Measurements from ENCODE around the gene CEP135. TPM values are rescaled to one million over a fixed set of nuclear protein-coding genes. Genes with fewer than 3 reads are reported as not detected.

The CEP135 gene
- total RNA-seq, 1 experiment from 2014 or later: 10.9 TPM

DNA sequence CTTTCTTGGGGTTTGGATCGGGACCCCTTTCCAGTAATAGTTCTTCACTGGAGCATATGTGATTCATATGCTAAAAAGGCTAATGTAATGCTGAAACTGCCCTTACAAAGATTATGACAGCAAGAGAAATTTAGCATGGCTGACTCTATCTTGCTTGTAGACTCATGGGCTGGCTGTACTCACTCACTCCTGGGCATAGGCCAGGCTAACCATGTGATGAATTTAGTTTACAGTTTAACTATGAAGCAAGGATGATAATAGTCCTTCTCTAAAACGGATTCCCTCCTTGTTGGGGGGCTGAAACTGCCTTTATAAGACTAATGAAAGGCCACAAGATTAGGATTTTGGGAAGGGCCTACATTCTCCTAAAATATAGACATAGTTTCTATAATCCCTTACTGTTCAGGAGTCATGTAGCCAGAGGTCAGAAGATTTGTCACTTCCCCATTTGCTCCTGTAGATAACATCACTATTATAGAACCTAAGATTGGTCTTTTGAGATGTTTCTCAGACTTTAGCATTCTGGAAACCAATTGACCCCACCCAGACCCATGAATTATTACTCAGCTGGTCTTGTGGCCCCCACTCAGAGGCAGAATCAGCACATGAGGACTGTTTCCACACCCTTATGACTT, 20.8 kb upstream of the CEP135 start (continued):
- TF ChIP-seq, protein P1, sequence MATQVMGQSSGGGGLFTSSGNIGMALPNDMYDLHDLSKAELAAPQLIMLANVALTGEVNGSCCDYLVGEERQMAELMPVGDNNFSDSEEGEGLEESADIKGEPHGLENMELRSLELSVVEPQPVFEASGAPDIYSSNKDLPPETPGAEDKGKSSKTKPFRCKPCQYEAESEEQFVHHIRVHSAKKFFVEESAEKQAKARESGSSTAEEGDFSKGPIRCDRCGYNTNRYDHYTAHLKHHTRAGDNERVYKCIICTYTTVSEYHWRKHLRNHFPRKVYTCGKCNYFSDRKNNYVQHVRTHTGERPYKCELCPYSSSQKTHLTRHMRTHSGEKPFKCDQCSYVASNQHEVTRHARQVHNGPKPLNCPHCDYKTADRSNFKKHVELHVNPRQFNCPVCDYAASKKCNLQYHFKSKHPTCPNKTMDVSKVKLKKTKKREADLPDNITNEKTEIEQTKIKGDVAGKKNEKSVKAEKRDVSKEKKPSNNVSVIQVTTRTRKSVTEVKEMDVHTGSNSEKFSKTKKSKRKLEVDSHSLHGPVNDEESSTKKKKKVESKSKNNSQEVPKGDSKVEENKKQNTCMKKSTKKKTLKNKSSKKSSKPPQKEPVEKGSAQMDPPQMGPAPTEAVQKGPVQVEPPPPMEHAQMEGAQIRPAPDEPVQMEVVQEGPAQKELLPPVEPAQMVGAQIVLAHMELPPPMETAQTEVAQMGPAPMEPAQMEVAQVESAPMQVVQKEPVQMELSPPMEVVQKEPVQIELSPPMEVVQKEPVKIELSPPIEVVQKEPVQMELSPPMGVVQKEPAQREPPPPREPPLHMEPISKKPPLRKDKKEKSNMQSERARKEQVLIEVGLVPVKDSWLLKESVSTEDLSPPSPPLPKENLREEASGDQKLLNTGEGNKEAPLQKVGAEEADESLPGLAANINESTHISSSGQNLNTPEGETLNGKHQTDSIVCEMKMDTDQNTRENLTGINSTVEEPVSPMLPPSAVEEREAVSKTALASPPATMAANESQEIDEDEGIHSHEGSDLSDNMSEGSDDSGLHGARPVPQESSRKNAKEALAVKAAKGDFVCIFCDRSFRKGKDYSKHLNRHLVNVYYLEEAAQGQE (IDR thresholded peaks at IDR 0.05; ENCODE audit: low read depth): no peak
- TF ChIP-seq CBX3 (IDR thresholded peaks at IDR 0.05; ENCODE audit: low read depth): no peak
- TF ChIP-seq RAD21 (IDR thresholded peaks at IDR 0.05; ENCODE audit: low read depth): no peak
- no peak for TF ChIP-seq EZH2 (IDR thresholded peaks at IDR 0.05)

DNA sequence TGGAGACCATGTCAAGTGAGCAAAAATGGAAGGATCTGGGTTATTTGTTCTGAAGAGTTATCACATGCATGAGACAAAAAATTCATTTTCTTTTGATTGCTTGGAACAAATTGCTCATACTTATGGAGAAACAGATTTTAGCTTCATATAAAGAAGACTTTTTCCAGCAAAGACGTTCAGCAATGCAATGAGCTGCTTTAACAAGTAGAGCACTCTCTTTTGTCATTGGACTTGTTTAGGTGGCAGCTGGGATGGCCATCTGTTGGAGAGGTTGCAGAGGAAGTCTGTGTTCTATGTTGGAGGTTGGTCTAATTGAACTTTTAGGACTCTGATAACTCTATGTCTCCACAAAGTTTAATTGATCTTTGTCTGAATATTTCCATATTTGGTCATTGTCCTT, 19.9 kb upstream of the CEP135 start:
- Histone ChIP-seq H3K27ac (ENCODE audit: low read depth, low read length) (no peak overlapping the region), H3K4me3 (replicated peaks in 1 of 2; ENCODE audit: low read depth in 1 of 2, low read length in 2 of 2) (no peak overlapping the region), H3K36me3 (ENCODE audit: control insufficient read depth in 1 of 2, insufficient read depth in 2 of 2, low read length in 2 of 2) (no peaks in the 10 kb centered on the region), H2AFZ (ENCODE audit: low read depth, low read length, poor library complexity, severe bottlenecking) (no peak overlapping the region), H3K27me3 (ENCODE audit: insufficient read depth, low read length) (no peaks in the 10 kb centered on the region), H3K9me3 (ENCODE audit: control insufficient read depth in 1 of 2, insufficient read depth in 1 of 2, low read depth in 1 of 2, low read length in 2 of 2) (no peaks in the 10 kb centered on the region), H3K9ac (ENCODE audit: low read length) (no peak overlapping the region), H3K9me2 (ENCODE audit: insufficient read depth) (no peaks in the 10 kb centered on the region), H3K79me2 (ENCODE audit: insufficient read depth, low read length) (no peaks in the 10 kb centered on the region), H3K4me1 (ENCODE audit: control insufficient read depth in 1 of 2, insufficient read depth in 2 of 2, low read length in 2 of 2) (no peaks in the 10 kb centered on the region; a peak in 1 of 4 replicates), H4K20me1 (ENCODE audit: insufficient read depth) (no peaks in the 10 kb centered on the region), H3K4me2 (ENCODE audit: low read length) (no peak overlapping the region)
- BruUV-seq (replicated peaks): no TSS peak
- RAD21 ChIA-PET (ENCODE audit: low non-redundant PET in 1 of 2, low total read pairs in 2 of 2, uncharacterized antibody in 2 of 2, unreplicated experiment in 2 of 2): no interaction called here
- intact Hi-C loops (cut with micrococcal nuclease): no loop called here
- ATAC-seq (no peak), DNase-seq (ENCODE audit: low read depth, low spot score) (no peak)
- no peak for TF ChIP-seq EZH2 (IDR thresholded peaks at IDR 0.05)
- CTCF ChIA-PET: no interaction called here
- POLR2A ChIA-PET: interaction anchor here (0.6 kb wide), 1 partner anchor 546 kb away, joined by 3 read pairs; no protein-coding TSS in a partner anchor
